Measurements from ENCODE around the gene CTNND2. TPM values are rescaled to one million over a fixed set of nuclear protein-coding genes. Genes with fewer than 3 reads are reported as not detected.

The CTNND2 gene
- total RNA-seq, 1 donor from 2014 or later = 6.9 TPM

DNA sequence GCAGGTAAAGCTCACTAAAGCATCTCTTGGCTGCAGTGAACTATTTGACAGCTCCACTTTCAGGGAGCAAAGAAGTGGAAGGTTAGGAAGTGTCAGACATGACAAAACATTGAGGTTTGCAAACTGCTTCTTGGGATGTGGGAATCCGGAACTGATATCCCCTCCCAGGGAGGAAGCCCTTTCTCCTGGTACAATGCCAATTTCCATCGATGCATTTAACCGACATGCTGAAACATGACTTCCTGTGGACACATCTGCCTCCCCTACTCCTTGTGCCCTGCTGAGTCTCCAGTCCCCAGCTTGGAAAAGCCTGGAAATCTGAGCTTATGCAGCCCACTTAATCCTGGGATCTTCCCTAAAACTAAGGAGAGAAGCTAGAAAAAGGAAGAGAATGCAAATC, 820.1 kb downstream of the CTNND2 start:
- Histone ChIP-seq H3K36me3 (no peaks in the 10 kb centered on the region), H3K27me3 (no peaks in the 10 kb centered on the region), H3K27ac (no peak overlapping the region), H3K4me3 (no peak overlapping the region), H3K4me1 (no peaks in the 10 kb centered on the region), H3K9me3 (peaks cover 4% of the 10 kb centered on the region)
- intact Hi-C loops (cut with DNase I) = no loop called here
- no peak for DNase-seq
- ATAC-seq = no peak
- TF ChIP-seq, protein P1, sequence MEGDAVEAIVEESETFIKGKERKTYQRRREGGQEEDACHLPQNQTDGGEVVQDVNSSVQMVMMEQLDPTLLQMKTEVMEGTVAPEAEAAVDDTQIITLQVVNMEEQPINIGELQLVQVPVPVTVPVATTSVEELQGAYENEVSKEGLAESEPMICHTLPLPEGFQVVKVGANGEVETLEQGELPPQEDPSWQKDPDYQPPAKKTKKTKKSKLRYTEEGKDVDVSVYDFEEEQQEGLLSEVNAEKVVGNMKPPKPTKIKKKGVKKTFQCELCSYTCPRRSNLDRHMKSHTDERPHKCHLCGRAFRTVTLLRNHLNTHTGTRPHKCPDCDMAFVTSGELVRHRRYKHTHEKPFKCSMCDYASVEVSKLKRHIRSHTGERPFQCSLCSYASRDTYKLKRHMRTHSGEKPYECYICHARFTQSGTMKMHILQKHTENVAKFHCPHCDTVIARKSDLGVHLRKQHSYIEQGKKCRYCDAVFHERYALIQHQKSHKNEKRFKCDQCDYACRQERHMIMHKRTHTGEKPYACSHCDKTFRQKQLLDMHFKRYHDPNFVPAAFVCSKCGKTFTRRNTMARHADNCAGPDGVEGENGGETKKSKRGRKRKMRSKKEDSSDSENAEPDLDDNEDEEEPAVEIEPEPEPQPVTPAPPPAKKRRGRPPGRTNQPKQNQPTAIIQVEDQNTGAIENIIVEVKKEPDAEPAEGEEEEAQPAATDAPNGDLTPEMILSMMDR (IDR thresholded peaks at IDR 0.05) = no peak

- H3K27me3 ChIP-seq = no peaks in the 10 kb centered on the region
- no peak for ATAC-seq
- no peaks in the 10 kb centered on the region for H3K36me3 ChIP-seq
- no peak overlapping the region for H3K27ac ChIP-seq
- TF ChIP-seq, protein P1 (IDR thresholded peaks at IDR 0.05) = no peak
- intact Hi-C loops (cut with DNase I) = no loop called here
- no peak for DNase-seq
- H3K9me3 ChIP-seq = no peaks in the 10 kb centered on the region
- H3K4me1 ChIP-seq = no peaks in the 10 kb centered on the region
- no peak overlapping the region for H3K4me3 ChIP-seq
Measured at GRCh38 chr5:11082404-11082945, 821.8 kb downstream of the CTNND2 start.

- Histone ChIP-seq H3K9me3 (no peaks in the 10 kb centered on the region), H3K27me3 (no peaks in the 10 kb centered on the region), H3K36me3 (no peaks in the 10 kb centered on the region), H3K4me3 (no peak overlapping the region), H3K27ac (no peak overlapping the region), H3K4me1 (no peaks in the 10 kb centered on the region)
- no peak for DNase-seq
- ATAC-seq = no peak
- intact Hi-C loops (cut with DNase I) = no loop called here
- TF ChIP-seq, protein P1 (IDR thresholded peaks at IDR 0.05) = no peak
Measured at GRCh38 chr5:11076945-11077613, 827.2 kb downstream of the CTNND2 start.

GRCh38 chr5:11075035-11075805, 829.0 kb downstream of the CTNND2 start:
- DNase-seq = no peak
- TF ChIP-seq, protein P1 (IDR thresholded peaks at IDR 0.05) = no peak

DNA sequence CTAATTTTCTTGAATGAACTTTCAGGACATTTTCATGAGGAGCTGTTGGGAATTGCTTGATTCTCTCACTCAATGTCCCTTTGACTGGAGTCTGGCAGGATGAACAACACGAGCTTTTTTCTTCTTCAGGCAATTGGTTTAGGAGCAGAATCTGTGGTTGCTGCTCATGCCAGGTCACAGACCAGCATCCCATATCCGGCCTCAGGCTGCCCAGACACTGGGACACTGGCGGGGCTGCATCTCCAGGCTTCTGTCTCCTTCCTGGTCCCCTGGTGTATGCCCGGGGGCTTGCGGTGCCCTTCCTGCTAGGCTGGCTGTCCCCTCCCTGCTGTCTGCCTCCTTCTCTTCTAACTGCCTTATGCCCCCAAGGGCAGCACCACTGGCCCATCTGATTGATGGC, 831.7 kb downstream of the CTNND2 start:
- H3K36me3 ChIP-seq = no peaks in the 10 kb centered on the region
- H3K27ac ChIP-seq = no peak overlapping the region
- no peaks in the 10 kb centered on the region for H3K27me3 ChIP-seq
- no peak overlapping the region for H3K4me3 ChIP-seq
- intact Hi-C loops (cut with DNase I) = no loop called here
- no peaks in the 10 kb centered on the region for H3K4me1 ChIP-seq
- no peak for ATAC-seq
- TF ChIP-seq, protein P1 (IDR thresholded peaks at IDR 0.05) = no peak
- H3K9me3 ChIP-seq = no peaks in the 10 kb centered on the region
- DNase-seq = no peak

More at GRCh38 chr5:11075035-11075805, 829.0 kb downstream of the CTNND2 start:
- no peaks in the 10 kb centered on the region for H3K9me3 ChIP-seq
- H3K36me3 ChIP-seq = no peaks in the 10 kb centered on the region
- H3K27ac ChIP-seq = no peak overlapping the region
- intact Hi-C loops (cut with DNase I) = no loop called here
- no peaks in the 10 kb centered on the region for H3K27me3 ChIP-seq
- H3K4me3 ChIP-seq = no peak overlapping the region
- no peaks in the 10 kb centered on the region for H3K4me1 ChIP-seq
- ATAC-seq = no peak
